BJ (cell line): ENCODE results near the gene ZKSCAN1. TPM values are rescaled to one million over a fixed set of nuclear protein-coding genes. Genes with fewer than 3 reads are reported as not detected.
A peak's percentile ranks its signal among the peaks of the same experiment; 100 is the strongest.

Source experiments
- CTCF ChIA-PET: fragments of 350-600 bp; formaldehyde crosslinking; extraction: SDS; loops from one replicate; lab custom pipeline; 2021; ENCODE audit warnings: antibody characterized with exemption, inconsistent platforms; lab: Yijun Ruan, JAX
- POLR2A ChIA-PET: fragments of 300-600 bp; sonication (Branson Sonifier 250); formaldehyde crosslinking; extraction: SDS; loops from one replicate; lab custom pipeline; 2021; ENCODE audit warnings: antibody characterized with exemption; lab: Charles Lee
- DNase-seq: peaks from one replicate; pipeline ENCODE4 v3.0.0-alpha.2; 2011; ENCODE audit warnings: low read depth
- H3K27me3 ChIP-seq: 2 replicates; pipeline ENCODE4 v1.6.0; 2011; ENCODE audit warnings: low read length; ENCODE audit not compliant: control insufficient read depth, insufficient read depth
- H3K36me3 ChIP-seq: 2 replicates; pipeline ENCODE4 v1.5.1; 2011; ENCODE audit warnings: low read length; ENCODE audit not compliant: control insufficient read depth, insufficient read depth
- H3K4me3 ChIP-seq: 2 replicates; pipeline ENCODE4 v1.5.1; 2011; ENCODE audit warnings: low read depth, mild to moderate bottlenecking, control low read depth, low read length
- CTCF ChIP-seq: IDR thresholded peaks from 2 replicates; pipeline ENCODE4 v1.5.1; 2011; ENCODE audit warnings: low read depth, mild to moderate bottlenecking, control low read depth, inconsistent platforms, low read length, moderate library complexity; ENCODE audit not compliant: insufficient read depth
- polyA plus RNA-seq: library from polyadenylated mRNA; depleted of rRNA; stranded (reverse); fragments of >200 nt; gene quantifications from 2 replicates; pipeline ENCODE4 v1.2.3, GENCODE V29; 2011

The ZKSCAN1 gene
- polyA plus RNA-seq, 1 experiment, result 24.5 TPM

DNA sequence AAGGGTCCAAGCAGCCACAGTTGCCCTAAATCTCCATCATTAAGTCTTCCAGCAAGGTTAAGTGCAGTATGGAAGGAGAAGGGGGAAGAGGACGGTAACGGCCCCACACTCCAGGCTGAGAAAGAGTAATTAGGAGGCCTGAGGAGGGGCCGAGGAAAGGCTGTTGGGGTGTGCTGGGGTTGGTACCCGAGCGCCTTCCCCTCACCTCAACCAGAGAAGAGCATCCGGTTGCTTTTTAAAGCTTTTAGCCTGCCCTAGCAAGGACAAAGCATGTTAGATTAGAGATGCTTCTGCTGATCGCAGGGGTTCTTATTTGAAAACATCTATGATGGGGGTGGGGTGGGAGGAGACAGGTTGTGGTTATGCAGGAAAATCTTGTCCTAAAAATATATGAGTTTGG is 25.2 kb downstream of the ZKSCAN1 start:
- Histone ChIP-seq H3K27me3 (no peaks in the 10 kb centered on the region), H3K4me3 (no peak overlapping the region), H3K36me3 (peaks cover 6% of the 10 kb centered on the region)
- DNase-seq, result no peak
- POLR2A ChIA-PET, result no interaction called here
- CTCF ChIA-PET, result interaction anchor here (0.6 kb wide), 1 partner anchor 9 kb away, joined by 3 read pairs; the partner anchor contains the start of gene ZSCAN21
- no peak for TF ChIP-seq CTCF

GRCh38 chr7:100044718-100045117 is 29.3 kb downstream of the ZKSCAN1 start:
- ChIA-PET CTCF (interaction anchor here (0.5 to 1.4 kb wide), 2 partner anchors 8 to 22 kb away, joined by 3 to 4 read pairs; no protein-coding TSS in a partner anchor), POLR2A (no interaction called here)
- no peaks in the 10 kb centered on the region; the same call in 1 of the 2 replicates for H3K36me3 ChIP-seq
- no peak for DNase-seq
- TF ChIP-seq CTCF, result no peak
- no peaks in the 10 kb centered on the region for H3K27me3 ChIP-seq
- no peak overlapping the region for H3K4me3 ChIP-seq

DNA sequence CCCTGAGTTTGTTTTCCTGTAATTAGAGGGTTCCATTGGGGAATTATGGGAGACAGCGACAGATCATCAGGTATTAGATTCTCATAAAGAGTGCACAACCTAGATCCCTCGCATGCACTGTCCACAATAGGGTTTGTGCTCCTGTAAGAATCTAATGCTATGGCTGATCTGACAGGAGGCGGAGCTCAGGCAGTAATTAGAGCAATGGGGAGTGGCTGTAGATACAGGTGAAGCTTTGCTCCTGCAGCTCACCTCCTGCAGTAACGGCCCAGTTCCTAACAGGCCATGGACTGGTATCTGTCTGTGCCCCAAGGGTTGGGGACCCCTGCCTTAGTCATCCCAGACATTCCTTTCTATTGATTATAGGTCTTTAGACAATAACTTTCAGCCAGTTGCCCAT is 33.3 kb downstream of the ZKSCAN1 start:
- CTCF ChIA-PET, result no interaction called here
- Histone ChIP-seq H3K36me3 (no peaks in the 10 kb centered on the region; the same call in 1 of the 2 replicates), H3K4me3 (no peak overlapping the region), H3K27me3 (no peaks in the 10 kb centered on the region)
- POLR2A ChIA-PET, result no interaction called here
- no peak for TF ChIP-seq CTCF
- no peak for DNase-seq

- Histone ChIP-seq H3K27me3 (no peaks in the 10 kb centered on the region), H3K36me3 (no peaks in the 10 kb centered on the region; the same call in 1 of the 2 replicates), H3K4me3 (peak within 1 kb of the TSS; percentile 82)
- ChIA-PET CTCF (interaction anchor here (0.7 to 1.6 kb wide), 5 partner anchors 9 to 81 kb away, joined by 3 to 5 read pairs (median 3); no protein-coding TSS in a partner anchor), POLR2A (no interaction called here)
- DNase-seq, result no peak
- TF ChIP-seq CTCF, result peak; percentile 38
Observed at GRCh38 chr7:100049441-100050291, 34.3 kb downstream of the ZKSCAN1 start, which contains the start of gene ZSCAN21. Gene ZSCAN21, plus strand, starts transcription at chr7:100049774. Its CDS starts 7,233 bp downstream, at chr7:100057007.

DNA sequence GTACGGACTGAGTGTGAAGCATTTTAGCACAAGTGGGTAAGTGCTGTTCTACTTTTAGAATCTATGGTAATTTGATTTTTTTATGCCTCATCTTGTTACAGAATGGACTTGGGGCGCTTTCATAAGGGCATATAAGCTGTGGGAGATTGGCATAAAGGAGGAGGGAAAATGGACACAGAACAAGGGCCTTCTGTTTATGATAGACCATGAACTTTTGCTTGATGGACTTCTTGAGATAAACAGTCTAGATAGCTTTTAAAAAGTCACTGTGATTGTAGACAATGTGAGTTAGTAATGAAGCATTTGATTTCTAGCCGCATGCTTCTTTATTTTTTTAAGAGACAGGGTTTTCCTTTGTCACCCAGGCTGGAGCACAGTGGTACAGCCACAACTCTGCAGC is 36.2 kb downstream of the ZKSCAN1 start:
- Histone ChIP-seq H3K36me3 (no peaks in the 10 kb centered on the region; the same call in 1 of the 2 replicates), H3K4me3 (no peak overlapping the region), H3K27me3 (no peaks in the 10 kb centered on the region)
- TF ChIP-seq CTCF, result no peak
- ChIA-PET CTCF (interaction anchor here (1.0 to 2.7 kb wide), 3 partner anchors 56 to 137 kb away, joined by 3 to 7 read pairs (median 5); no protein-coding TSS in a partner anchor), POLR2A (no interaction called here)
- no peak for DNase-seq
